Adipose tissue (tissue), 3 donors: ENCODE results near the gene TADA1. TPM values are rescaled to one million over a fixed set of nuclear protein-coding genes. Genes with fewer than 3 reads are reported as not detected.
"Not testable (repeated sequence)": the region's sequence is repeated elsewhere in the genome, so short reads cannot be mapped to it uniquely, and the experiment has no call there.

Experiments
- H3K27ac ChIP-seq: one replicate; pipeline ENCODE4 v1.5.1; 2013; ENCODE audit warnings: low read depth, low read length
- WGBS, 3 donors: extraction: QIAGEN DNeasy Blood & Tissue Kit; methylation state at CpG; one replicate each; pipeline ENCODE4 v1.1.7; 2013; 5-methylcytosine and 5-hydroxymethylcytosine counted together
- polyA plus RNA-seq, 3 donors: library from polyadenylated mRNA; stranded (reverse); fragments of 200-250 nt; gene quantifications; one replicate each; pipeline ENCODE4 v1.2.3, GENCODE V29; 2013
- donor health status: healthy with polysubstance abuse.
- donor health status: Bipolar disorder and iron deficiency.
- donor health status: healthy.

Gene TADA1
- polyA plus RNA-seq, 3 donors, result 4.1 to 5.3 (median 4.4) TPM

- H3K27ac ChIP-seq, result no peak overlapping the region
- 44 to 79% (median 77%) methylated on average over 1 of the region's 1 CpG for WGBS, 3 donors
These were observed 26.2 kb upstream of the TADA1 start for GRCh38 chr1:166902279-166902678.

GRCh38 chr1:166900987-166901386 is 24.9 kb upstream of the TADA1 start:
- H3K27ac ChIP-seq, result no peak overlapping the region
- WGBS, 3 donors, result 19 to 33% (median 29%) methylated on average over 4 of the region's 4 CpGs

GRCh38 chr1:166899769-166900168 is 23.7 kb upstream of the TADA1 start:
- no peak overlapping the region for H3K27ac ChIP-seq

- 52 to 82% (median 76%) methylated on average over 4 of the region's 4 CpGs for WGBS, 3 donors
- H3K27ac ChIP-seq, result no peak overlapping the region
These were observed 19.7 kb upstream of the TADA1 start for GRCh38 chr1:166895766-166896165.

GRCh38 chr1:166889776-166890175 is 13.7 kb upstream of the TADA1 start:
- H3K27ac ChIP-seq, result no peak overlapping the region

GRCh38 chr1:166888373-166889111 is 12.5 kb upstream of the TADA1 start:
- 79 to 86% (median 86%) methylated on average over 4 of the region's 4 CpGs for WGBS, 3 donors
- H3K27ac ChIP-seq, result no peak overlapping the region

- 84 to 91% (median 86%) methylated on average over 3 of the region's 3 CpGs for WGBS, 3 donors
- H3K27ac ChIP-seq, result no peak overlapping the region
These were observed 8.9 kb upstream of the TADA1 start for GRCh38 chr1:166884971-166885370.

GRCh38 chr1:166884040-166884642 is 8.1 kb upstream of the TADA1 start:
- whole genome bisulfite sequencing, 3 donors, result 11 to 16% (median 14%) methylated on average over 43 to 44 of the region's 44 CpGs
- H3K27ac ChIP-seq, result no peak overlapping the region

- WGBS, 3 donors, result 44 to 93% (median 62%) methylated on average over 2 of the region's 2 CpGs
- H3K27ac ChIP-seq, result no peak overlapping the region
These were observed 6.8 kb upstream of the TADA1 start for GRCh38 chr1:166882893-166883292.

GRCh38 chr1:166878173-166878917 is 2.3 kb upstream of the TADA1 start:
- WGBS, 3 donors, result 95 to 96% (median 96%) methylated on average over 15 to 16 of the region's 21 CpGs
- not testable (repeated sequence) for H3K27ac ChIP-seq

GRCh38 chr1:166876540-166876838 is 425 bp upstream of the TADA1 start:
- no peak overlapping the region for H3K27ac ChIP-seq
- WGBS, 3 donors, result 0 to 2% (median 1%) methylated on average over 7 of the region's 7 CpGs

- WGBS, 3 donors, result 31 to 44% (median 38%) methylated on average over 8 of the region's 8 CpGs
These were observed 746 bp downstream of the TADA1 start for GRCh38 chr1:166875302-166875733.

GRCh38 chr1:166874464-166874863 is 1.6 kb downstream of the TADA1 start:
- no peak overlapping the region for H3K27ac ChIP-seq
- 84 to 97% (median 97%) methylated on average over 8 of the region's 8 CpGs for WGBS, 3 donors

More at GRCh38 chr1:166875302-166875733, 746 bp downstream of the TADA1 start:
- H3K27ac ChIP-seq, result no peak overlapping the region

- 84 to 98% (median 96%) methylated on average over 4 of the region's 4 CpGs for WGBS, 3 donors
- H3K27ac ChIP-seq, result no peak overlapping the region
These were observed 5.5 kb downstream of the TADA1 start for GRCh38 chr1:166870584-166870983.

- 51 to 69% (median 65%) methylated on average over 3 of the region's 3 CpGs for WGBS, 3 donors
- no peak overlapping the region for H3K27ac ChIP-seq
These were observed 6.6 kb downstream of the TADA1 start for GRCh38 chr1:166869318-166870099.

- WGBS, 3 donors, result 74 to 85% (median 85%) methylated on average over 7 of the region's 7 CpGs
- no peak overlapping the region for H3K27ac ChIP-seq
These were observed 7.4 kb downstream of the TADA1 start for GRCh38 chr1:166868639-166869038.

GRCh38 chr1:166865926-166866325 is 10.1 kb downstream of the TADA1 start:
- 79 to 87% (median 81%) methylated on average over 5 of the region's 5 CpGs for WGBS, 3 donors

GRCh38 chr1:166859597-166859996 is 16.5 kb downstream of the TADA1 start:
- no peak overlapping the region for H3K27ac ChIP-seq
- WGBS, 3 donors, result 80 to 86% (median 86%) methylated on average over 5 of the region's 5 CpGs

More at GRCh38 chr1:166865926-166866325, 10.1 kb downstream of the TADA1 start:
- H3K27ac ChIP-seq, result no peak overlapping the region
